ENCODE measurements around the gene MCRIP2.

The MCRIP2 gene

DNA sequence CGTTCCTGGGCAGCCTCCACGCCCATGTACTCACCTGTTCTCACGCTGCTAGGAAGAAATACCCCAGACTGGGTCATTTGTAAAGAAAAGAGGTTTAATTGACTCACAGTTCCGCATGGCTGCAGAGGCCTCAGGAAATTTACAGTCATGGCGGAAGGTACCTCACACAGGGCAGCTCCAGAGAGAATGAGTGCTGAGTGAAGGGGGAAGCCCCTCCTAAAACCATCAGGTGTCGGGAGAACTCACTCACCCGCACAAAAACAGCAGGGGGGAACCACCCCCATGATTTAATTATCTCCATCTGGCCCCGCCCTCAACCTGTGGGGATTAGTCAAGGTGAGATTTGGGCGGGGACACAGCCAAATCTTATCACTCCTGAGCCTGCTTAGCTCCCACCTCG lies 33.6 kb upstream of the MCRIP2 start:
- H3K4me3 ChIP-seq (ENCODE audit: low read depth, low read length): no peak overlapping the region
- DNase-seq (ENCODE audit: low read depth): no peak
- TF ChIP-seq, protein P1, sequence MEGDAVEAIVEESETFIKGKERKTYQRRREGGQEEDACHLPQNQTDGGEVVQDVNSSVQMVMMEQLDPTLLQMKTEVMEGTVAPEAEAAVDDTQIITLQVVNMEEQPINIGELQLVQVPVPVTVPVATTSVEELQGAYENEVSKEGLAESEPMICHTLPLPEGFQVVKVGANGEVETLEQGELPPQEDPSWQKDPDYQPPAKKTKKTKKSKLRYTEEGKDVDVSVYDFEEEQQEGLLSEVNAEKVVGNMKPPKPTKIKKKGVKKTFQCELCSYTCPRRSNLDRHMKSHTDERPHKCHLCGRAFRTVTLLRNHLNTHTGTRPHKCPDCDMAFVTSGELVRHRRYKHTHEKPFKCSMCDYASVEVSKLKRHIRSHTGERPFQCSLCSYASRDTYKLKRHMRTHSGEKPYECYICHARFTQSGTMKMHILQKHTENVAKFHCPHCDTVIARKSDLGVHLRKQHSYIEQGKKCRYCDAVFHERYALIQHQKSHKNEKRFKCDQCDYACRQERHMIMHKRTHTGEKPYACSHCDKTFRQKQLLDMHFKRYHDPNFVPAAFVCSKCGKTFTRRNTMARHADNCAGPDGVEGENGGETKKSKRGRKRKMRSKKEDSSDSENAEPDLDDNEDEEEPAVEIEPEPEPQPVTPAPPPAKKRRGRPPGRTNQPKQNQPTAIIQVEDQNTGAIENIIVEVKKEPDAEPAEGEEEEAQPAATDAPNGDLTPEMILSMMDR (IDR thresholded peaks at IDR 0.05; ENCODE audit: control insufficient read depth, extremely low read depth, insufficient read depth): no peak

DNA sequence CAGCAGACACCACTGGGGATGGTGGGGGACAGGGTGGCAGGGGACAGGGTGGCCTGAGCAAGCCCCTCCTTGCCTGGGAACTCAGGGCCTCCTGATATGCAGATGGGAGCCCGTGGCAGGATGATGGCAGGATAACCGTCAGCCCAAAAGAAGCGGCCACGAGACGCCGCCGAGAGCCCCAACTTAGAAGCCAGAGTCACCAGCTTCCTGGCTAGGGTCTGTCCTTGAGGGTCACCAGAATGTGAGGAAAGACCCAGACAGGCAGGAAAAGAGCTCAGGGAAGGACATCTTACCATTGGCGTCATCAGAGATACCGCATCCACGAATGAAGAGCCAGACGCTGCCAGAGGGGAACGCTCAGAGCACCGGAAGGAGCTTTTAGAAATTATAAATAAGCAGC lies 32.3 kb upstream of the MCRIP2 start:
- TF ChIP-seq, protein P1 (IDR thresholded peaks at IDR 0.05; ENCODE audit: control insufficient read depth, extremely low read depth, insufficient read depth): no peak
- H3K4me3 ChIP-seq (ENCODE audit: low read depth, low read length): no peak overlapping the region
- no peak for DNase-seq (ENCODE audit: low read depth)

DNA sequence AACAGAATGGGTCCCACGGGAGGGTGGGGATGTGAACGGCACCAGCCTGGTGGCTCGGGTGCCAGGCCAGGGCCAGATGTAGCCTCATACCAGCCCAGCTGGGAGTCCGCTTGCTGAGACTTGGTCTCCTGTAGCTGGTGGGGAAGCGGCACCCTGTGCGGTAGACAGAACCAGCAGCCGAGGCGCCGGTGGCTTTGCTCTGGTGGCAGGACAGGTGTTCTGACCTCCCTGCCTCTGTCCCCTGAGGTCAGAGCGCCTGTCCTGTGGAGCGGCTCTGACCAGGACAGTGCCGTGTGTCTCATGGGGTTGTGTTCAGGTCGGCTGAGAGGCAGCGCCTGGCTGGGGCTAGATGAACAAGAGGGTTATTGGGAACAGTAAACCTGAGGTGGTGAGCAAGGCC lies 31.6 kb upstream of the MCRIP2 start:
- no peak for DNase-seq (ENCODE audit: low read depth)
- TF ChIP-seq, protein P1 (IDR thresholded peaks at IDR 0.05; ENCODE audit: control insufficient read depth, extremely low read depth, insufficient read depth): no peak
- H3K4me3 ChIP-seq (ENCODE audit: low read depth, low read length): no peak overlapping the region

DNA sequence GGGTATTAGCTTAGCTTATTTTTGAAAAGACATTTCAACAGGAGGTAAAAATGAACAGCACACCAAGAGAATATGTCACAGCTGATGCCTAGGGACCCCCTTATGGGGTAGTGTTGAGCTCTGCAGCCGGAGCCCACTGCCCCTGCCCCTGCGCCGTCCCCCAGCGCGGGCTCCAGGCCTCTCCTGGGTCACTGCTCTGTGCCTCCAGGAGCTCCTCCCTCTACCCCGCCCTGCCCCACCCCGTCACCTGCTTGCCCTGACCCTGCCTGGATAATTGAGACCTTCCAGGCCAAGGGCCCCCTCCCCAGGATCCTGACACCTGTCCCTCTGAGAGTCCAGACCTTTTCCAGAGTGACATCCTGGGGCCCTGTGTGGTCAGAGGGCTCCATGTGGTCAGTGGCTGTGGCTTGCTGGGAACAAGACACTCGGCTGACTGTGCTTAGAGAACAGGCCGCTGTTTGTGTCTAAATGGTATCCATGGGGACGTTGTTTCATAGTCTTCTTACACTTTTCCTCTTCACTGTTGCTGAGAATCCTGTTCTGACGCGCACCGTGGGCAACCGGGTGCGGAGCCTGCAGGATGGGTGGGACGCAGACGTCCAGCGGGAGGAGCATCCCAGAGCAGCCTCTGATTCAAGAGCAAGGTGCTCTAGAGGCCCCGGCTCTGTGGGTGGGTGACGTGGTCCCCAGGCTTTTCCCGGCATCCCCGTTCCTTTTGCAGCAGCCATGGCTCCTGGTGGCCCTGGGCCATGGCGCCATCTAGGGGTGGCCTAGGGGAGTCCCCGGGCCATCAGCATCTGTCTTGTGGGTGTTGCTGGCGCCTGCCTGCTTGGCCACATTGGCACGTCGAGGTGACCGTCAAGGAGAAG lies 30.9 kb upstream of the MCRIP2 start:
- TF ChIP-seq, protein P1 (IDR thresholded peaks at IDR 0.05; ENCODE audit: control insufficient read depth, extremely low read depth, insufficient read depth): peak; percentile 34; the same call in 1 of the 2 replicates
- no peak overlapping the region for H3K4me3 ChIP-seq (ENCODE audit: low read depth, low read length)
- no peak for DNase-seq (ENCODE audit: low read depth)

DNA sequence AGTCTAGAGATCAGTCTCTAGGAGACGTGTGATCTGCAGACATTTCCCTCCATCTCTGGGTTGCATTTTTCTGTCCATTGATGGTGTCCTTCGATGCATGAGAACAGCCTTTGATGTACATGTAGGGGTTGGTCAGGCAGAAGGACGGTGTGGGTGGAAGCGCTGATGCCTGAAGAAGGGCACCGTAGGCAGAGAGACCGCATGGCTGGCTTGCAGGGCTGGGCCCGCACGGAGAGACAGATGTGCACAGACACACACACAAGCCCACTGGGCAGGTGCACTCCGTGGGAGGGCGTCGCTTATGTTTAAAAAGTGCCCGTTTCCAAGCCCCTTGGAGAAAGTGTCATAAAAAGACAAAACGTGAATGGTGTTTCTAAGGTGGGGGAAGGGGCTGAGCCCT lies 26.5 kb upstream of the MCRIP2 start:
- no peak overlapping the region for H3K4me3 ChIP-seq (ENCODE audit: low read depth, low read length)
- TF ChIP-seq, protein P1 (IDR thresholded peaks at IDR 0.05; ENCODE audit: control insufficient read depth, extremely low read depth, insufficient read depth): no peak
- DNase-seq (ENCODE audit: low read depth): no peak

DNA sequence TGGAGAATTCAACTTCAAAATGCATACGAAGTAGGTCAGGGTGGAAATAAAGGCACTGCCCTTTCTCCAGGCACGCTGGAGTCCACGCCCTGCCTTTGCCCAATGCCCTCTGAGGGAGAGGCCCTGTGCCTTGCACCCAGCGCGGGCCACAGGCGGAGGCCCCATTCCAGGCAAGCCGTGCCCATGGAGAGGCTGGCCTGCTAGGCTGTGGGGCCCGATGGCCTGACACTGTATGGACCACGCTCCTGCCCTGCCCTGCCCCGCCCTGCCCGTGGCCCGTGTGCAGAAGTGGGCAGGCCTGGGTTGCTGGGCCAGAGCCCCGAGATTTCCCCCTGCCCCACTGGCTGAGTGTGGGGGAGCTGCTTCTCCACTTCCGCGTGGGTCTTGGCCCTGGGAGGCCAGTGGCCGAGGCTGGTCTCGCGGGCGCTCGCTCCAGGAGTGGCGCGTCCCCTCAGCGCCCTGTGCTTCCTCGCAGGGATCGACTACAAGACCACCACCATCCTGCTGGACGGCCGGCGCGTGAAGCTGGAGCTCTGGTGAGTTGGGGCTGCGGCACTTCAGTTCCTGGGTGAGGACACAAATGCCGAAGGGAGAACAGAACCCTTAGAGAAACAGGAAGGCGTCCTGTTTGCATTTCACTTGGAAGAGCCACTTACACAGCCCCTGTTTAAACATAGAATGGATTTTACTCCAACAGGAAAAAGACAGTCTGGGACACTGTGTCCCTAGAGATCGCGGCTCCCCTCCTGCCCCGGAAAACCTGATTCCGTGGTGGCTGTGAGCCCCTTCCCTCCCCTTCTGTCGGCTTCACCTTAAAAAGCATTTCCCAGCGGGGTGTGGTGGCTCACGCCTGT lies 24.7 kb upstream of the MCRIP2 start:
- TF ChIP-seq, protein P1 (IDR thresholded peaks at IDR 0.05; ENCODE audit: control insufficient read depth, extremely low read depth, insufficient read depth): no peak
- DNase-seq (ENCODE audit: low read depth): peak; percentile 19
- no peak overlapping the region for H3K4me3 ChIP-seq (ENCODE audit: low read depth, low read length)

Data from LNCaP clone FGC (cell line).